ENCODE measurements around the gene RRP36.

DNA sequence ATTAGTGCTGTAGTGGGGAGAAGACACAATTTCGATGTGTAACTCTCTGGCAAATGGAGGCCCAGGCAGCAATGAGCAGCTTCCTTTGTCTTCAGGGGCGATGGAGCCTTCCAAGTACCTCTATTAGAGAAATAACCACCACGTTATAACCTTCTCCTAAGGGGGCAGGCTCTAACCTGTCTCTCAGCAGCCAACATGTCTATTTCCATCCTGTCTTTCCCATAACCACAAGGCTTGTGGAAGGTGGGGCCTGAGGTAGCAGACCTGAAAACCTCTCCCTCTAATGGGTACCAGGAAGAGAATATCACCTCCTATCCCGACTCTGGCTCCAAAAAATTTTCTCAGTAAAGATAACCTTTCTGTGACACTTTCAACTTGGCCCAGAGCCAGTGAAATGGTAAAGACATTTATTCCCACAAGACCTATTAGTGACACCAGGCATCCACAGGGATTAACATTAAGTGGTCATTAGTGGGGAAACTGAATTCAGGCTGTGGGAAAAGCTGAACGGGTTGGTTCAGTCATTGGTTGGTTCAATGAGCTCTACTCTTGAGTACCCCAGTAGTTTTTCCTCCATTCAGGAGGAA lies 46.4 kb upstream of the RRP36 start:
- TF ChIP-seq POLR2A (IDR thresholded peaks at IDR 0.05): no peak
- TF ChIP-seq, protein P1, sequence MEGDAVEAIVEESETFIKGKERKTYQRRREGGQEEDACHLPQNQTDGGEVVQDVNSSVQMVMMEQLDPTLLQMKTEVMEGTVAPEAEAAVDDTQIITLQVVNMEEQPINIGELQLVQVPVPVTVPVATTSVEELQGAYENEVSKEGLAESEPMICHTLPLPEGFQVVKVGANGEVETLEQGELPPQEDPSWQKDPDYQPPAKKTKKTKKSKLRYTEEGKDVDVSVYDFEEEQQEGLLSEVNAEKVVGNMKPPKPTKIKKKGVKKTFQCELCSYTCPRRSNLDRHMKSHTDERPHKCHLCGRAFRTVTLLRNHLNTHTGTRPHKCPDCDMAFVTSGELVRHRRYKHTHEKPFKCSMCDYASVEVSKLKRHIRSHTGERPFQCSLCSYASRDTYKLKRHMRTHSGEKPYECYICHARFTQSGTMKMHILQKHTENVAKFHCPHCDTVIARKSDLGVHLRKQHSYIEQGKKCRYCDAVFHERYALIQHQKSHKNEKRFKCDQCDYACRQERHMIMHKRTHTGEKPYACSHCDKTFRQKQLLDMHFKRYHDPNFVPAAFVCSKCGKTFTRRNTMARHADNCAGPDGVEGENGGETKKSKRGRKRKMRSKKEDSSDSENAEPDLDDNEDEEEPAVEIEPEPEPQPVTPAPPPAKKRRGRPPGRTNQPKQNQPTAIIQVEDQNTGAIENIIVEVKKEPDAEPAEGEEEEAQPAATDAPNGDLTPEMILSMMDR (IDR thresholded peaks at IDR 0.05): no peak

Measured in thyroid gland (tissue), 4 donors.